ENCODE data around the gene NUP210L. TPM values are rescaled to one million over a fixed set of nuclear protein-coding genes. Genes with fewer than 3 reads are reported as not detected.

NUP210L gene
- total and polyA plus RNA-seq, 8 donors, result 0.18 TPM; not detected in 7

GRCh38 chr1:154166207-154166606, 11.3 kb upstream of the NUP210L start:
- H3K36me3 ChIP-seq, result peaks cover 86 to 100% (median 100%) of the 10 kb centered on the region in 4 donors
- DNase-seq, result no peak
- H3K27me3 ChIP-seq, result no peaks in the 10 kb centered on the region
- TF ChIP-seq POLR2AphosphoS5 (IDR thresholded peaks at IDR 0.05) (no peak), EP300 (IDR thresholded peaks at IDR 0.05) (no peak)
- H3K4me1 ChIP-seq, result no peaks in the 10 kb centered on the region
- H3K4me3 ChIP-seq, result no peak overlapping the region
- intact Hi-C loops (cut with DNase I; ENCODE audit: low total_unique reads), result no loop called here
- H3K9me3 ChIP-seq, result no peaks in the 10 kb centered on the region
- no peak overlapping the region for H3K27ac ChIP-seq
- 88 to 100% (median 93%) methylated on average over 1 of the region's 1 CpG for WGBS, 5 donors

DNA sequence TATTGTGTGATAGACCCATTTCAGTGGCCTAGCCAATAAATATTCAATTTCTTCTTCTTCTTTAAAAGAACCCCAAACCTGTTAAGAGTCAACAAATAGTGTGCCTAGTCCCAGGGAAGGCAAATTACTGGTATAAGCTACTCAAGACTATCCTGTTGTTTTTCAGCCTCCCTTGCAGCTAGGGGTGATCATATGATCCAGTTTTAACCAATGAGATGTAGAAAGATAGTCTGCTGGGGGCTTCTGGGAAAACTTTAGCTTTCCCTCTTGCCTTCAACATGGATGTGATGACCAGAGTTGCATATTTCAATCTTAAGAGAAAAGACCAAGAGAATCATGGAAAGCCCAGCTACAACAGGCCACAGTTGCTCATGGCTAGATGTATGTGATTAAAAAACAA, 4.7 kb upstream of the NUP210L start:
- H3K4me1 ChIP-seq, result peaks cover 8 to 50% (median 26%) of the 10 kb centered on the region in 4 donors
- H3K4me3 ChIP-seq, result no peak overlapping the region
- no peaks in the 10 kb centered on the region for H3K9me3 ChIP-seq
- no peak overlapping the region for H3K27ac ChIP-seq
- no peak for DNase-seq
- TF ChIP-seq POLR2A (IDR thresholded peaks at IDR 0.05), result no peak
- peaks cover 54 to 96% (median 91%) of the 10 kb centered on the region in 4 donors for H3K36me3 ChIP-seq
- no peaks in the 10 kb centered on the region for H3K27me3 ChIP-seq
- intact Hi-C loops (cut with DNase I; ENCODE audit: low total_unique reads), result no loop called here

DNA sequence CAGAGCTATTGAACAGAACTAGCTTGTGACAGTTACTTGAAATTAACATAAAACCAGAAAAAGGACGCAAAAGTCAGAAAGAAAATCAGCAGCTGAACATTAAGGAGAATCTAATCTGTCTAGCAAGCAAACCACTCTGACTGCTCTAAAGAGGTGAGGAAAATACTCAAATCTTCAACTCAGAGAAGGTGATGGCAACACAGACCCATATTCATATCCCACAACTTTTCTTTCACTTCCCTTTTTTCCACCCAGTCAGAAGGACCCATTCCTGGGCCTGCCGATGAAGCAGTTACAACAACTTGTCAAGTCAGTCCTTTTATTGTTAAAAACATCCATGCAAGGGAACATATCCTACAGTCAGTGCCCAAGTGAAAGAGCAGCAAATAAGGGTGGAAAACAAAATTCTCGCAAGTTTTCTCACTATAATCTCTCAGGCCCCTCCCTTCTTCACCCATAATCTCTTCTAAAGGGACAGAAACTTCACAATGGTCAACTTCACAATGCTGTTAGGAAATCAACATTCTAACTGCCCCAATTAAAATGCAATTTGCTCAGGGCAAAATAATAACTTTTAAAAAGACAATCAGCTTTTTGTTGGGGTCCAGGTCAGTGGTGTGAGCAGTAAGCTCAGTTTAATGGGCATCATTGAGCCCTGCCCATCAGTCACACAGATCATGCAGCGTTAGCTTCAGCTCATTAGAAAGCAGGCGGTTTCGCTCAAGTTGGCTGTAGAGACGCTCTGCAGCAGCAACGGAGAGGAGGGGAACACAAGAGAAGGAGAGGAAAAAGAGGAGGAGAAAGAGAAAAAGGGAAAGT, 3.6 kb upstream of the NUP210L start:
- H3K36me3 ChIP-seq, result peaks cover 44 to 86% (median 81%) of the 10 kb centered on the region in 4 donors
- 82 to 87% (median 85%) methylated on average over 8 of the region's 8 CpGs for WGBS, 5 donors
- TF ChIP-seq POLR2AphosphoS5 (IDR thresholded peaks at IDR 0.05) (no peak), CTCF (IDR thresholded peaks at IDR 0.05) (no peak), EP300 (IDR thresholded peaks at IDR 0.05) (no peak), POLR2A (IDR thresholded peaks at IDR 0.05) (no peak)

DNA sequence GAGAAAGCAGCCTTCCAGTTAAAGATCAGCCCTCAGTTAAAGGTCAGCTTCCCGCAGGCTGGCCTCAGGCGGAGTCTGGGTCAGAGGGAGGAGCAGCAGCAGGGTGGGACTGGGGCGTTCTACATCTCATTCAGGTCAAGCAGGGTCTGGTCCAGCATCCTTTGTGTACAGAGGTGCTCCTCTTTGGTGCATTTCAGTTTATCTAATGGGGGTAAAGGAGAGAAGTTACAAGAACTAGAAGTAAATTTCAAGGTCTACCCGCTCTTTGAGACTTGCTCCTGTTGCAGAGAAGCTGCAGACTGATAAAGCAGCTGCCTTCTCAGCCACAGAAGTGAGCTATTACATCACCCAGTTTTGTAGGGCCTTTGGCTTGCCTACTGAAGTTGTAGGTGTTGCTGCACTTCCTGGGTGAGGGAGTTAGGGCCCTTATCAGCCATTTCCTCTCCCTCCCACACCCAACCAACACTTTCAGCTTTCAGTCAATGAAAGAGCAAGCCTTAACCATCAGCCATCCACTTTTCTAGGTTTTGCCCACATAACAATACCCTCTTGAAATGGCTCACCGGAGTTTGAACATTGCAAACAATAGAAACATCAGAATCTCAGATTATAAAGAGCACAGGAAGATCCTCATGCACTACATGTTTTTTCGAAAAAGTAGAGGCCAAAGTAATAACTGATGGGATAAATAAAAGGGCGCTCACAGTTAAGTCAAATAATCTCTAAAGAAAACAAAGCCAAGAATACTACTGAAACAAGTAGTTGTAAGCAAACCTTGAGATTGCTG, 2.8 kb upstream of the NUP210L start:
- TF ChIP-seq EP300 (IDR thresholded peaks at IDR 0.05) (no peak), POLR2AphosphoS5 (IDR thresholded peaks at IDR 0.05) (peak in 2 of 3 donors; percentile 33 to 70), CTCF (IDR thresholded peaks at IDR 0.05) (no peak), POLR2A (IDR thresholded peaks at IDR 0.05) (no peak)
- Histone ChIP-seq H3K4me3 (no peak overlapping the region), H3K36me3 (peaks cover 41 to 78% (median 73%) of the 10 kb centered on the region in 4 donors), H3K27me3 (no peaks in the 10 kb centered on the region), H3K9me3 (no peaks in the 10 kb centered on the region), H3K4me1 (peaks cover 8 to 53% (median 27%) of the 10 kb centered on the region in 4 donors), H3K27ac (peak overlapping the region in 4 of 5 donors; percentile 30 to 65 (median 60))
- DNase-seq, result peak; percentile 29 to 84
- WGBS, 5 donors, result 36 to 49% (median 47%) methylated on average over 7 of the region's 7 CpGs
- intact Hi-C loops (cut with DNase I; ENCODE audit: low total_unique reads), result no loop called here

More for the DNA sequence above, 3.6 kb upstream of the NUP210L start:
- no peak overlapping the region for H3K4me3 ChIP-seq
- H3K4me1 ChIP-seq, result peaks cover 8 to 53% (median 27%) of the 10 kb centered on the region in 4 donors
- H3K27ac ChIP-seq, result peak overlapping the region in 2 of 5 donors; percentile 30 to 63
- intact Hi-C loops (cut with DNase I; ENCODE audit: low total_unique reads), result no loop called here
- DNase-seq, result no peak
- no peaks in the 10 kb centered on the region for H3K9me3 ChIP-seq
- no peaks in the 10 kb centered on the region for H3K27me3 ChIP-seq

GRCh38 chr1:154155251-154155650, 378 bp upstream of the NUP210L start:
- no peaks in the 10 kb centered on the region for H3K27me3 ChIP-seq
- peak in 1 of 2 donors; percentile 70 for DNase-seq
- peaks cover 25 to 54% (median 48%) of the 10 kb centered on the region in 4 donors for H3K36me3 ChIP-seq
- H3K9me3 ChIP-seq, result no peaks in the 10 kb centered on the region
- WGBS, 5 donors, result 12 to 41% (median 33%) methylated on average over 9 of the region's 9 CpGs
- intact Hi-C loops (cut with DNase I; ENCODE audit: low total_unique reads), result no loop called here
- peak overlapping the region in 4 of 5 donors; percentile 27 to 75 (median 69) for H3K27ac ChIP-seq
- no peak for TF ChIP-seq POLR2A (IDR thresholded peaks at IDR 0.05)
- TF ChIP-seq POLR2AphosphoS5 (IDR thresholded peaks at IDR 0.05), result peak in 2 of 3 donors; percentile 14 to 23
- peaks cover 8 to 59% (median 30%) of the 10 kb centered on the region in 4 donors for H3K4me1 ChIP-seq
- no peak overlapping the region for H3K4me3 ChIP-seq

All from stomach (tissue), 9 donors.